ENCODE data around the gene BANP. TPM values are rescaled to one million over a fixed set of nuclear protein-coding genes. Genes with fewer than 3 reads are reported as not detected.

Gene BANP
- total RNA-seq, 1 donor: 25.9 TPM

- H3K4me3 ChIP-seq (ENCODE audit: low read depth, low read length): no peak overlapping the region
- no peak for DNase-seq (ENCODE audit: low read depth)
- TF ChIP-seq, protein P1, sequence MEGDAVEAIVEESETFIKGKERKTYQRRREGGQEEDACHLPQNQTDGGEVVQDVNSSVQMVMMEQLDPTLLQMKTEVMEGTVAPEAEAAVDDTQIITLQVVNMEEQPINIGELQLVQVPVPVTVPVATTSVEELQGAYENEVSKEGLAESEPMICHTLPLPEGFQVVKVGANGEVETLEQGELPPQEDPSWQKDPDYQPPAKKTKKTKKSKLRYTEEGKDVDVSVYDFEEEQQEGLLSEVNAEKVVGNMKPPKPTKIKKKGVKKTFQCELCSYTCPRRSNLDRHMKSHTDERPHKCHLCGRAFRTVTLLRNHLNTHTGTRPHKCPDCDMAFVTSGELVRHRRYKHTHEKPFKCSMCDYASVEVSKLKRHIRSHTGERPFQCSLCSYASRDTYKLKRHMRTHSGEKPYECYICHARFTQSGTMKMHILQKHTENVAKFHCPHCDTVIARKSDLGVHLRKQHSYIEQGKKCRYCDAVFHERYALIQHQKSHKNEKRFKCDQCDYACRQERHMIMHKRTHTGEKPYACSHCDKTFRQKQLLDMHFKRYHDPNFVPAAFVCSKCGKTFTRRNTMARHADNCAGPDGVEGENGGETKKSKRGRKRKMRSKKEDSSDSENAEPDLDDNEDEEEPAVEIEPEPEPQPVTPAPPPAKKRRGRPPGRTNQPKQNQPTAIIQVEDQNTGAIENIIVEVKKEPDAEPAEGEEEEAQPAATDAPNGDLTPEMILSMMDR (IDR thresholded peaks at IDR 0.05; ENCODE audit: insufficient read depth, low read depth, low read length): no peak
These were observed 3.6 kb downstream of the BANP start for GRCh38 chr16:87954826-87955225.

- DNase-seq (ENCODE audit: low read depth): peak; percentile 62
- H3K4me3 ChIP-seq (ENCODE audit: low read depth, low read length): no peak overlapping the region
- TF ChIP-seq, protein P1 (IDR thresholded peaks at IDR 0.05; ENCODE audit: insufficient read depth, low read depth, low read length): no peak
These were observed 4.3 kb downstream of the BANP start for GRCh38 chr16:87955302-87956097.

DNA sequence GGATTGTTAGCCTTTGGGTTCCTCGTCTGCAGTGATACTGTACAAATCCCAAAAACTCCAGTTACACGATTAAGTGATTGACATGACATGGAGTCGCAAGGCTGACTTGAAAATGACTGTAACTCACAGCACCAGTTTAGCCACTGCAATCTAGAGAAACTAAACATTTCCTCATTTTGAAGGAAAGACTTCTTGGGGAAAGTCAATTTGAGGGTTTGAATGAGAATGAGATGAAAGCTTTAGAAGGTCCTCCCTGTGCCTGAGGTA lies 4.8 kb downstream of the BANP start:
- DNase-seq (ENCODE audit: low read depth): no peak
- H3K4me3 ChIP-seq (ENCODE audit: low read depth, low read length): no peak overlapping the region
- TF ChIP-seq, protein P1 (IDR thresholded peaks at IDR 0.05; ENCODE audit: insufficient read depth, low read depth, low read length): no peak

DNA sequence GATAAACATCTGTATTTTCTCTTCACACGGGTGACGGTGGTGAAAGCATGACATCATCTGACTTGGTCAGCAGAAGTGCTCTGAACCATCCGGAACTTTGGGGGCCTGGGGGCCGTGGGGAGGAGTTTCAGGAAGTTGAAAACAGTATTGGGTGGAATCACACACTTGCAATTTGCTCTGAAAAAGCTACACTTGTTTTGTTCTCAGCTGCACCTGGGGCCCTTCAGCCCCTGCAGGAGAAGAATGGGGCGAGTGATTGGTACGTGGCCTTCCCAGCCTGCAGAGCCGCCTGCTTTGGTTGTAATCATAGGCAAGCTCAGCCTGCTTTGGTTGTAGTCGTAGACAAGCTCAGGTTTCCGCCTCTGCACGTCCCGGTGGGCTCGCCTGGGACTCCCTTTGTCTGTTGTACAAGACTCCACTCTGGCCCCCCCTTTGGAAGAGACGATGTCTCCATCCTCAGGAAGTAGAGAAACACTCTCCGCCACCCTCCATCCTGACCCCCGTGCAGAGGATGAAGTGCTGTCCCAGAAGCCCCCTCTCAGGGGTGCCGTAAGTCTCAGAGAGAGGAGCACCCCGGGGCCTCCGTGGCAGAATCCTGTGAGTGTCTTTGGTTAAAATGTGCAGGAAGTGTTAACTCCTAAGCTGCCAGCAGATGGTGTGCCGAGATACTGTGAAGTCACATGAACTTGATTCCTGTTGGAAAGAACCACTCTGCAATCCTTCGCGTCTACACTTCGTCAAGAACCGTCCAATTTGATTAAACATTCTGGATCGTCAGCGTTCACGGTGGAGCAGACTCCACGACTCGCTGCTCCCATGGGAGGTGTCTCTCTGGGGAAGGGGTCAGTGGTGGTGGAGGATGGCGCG lies 5.4 kb downstream of the BANP start:
- TF ChIP-seq, protein P1 (IDR thresholded peaks at IDR 0.05; ENCODE audit: insufficient read depth, low read depth, low read length): peak; percentile 49
- H3K4me3 ChIP-seq (ENCODE audit: low read depth, low read length): peak overlapping the region; percentile 6
- DNase-seq (ENCODE audit: low read depth): peak; percentile 85

- DNase-seq (ENCODE audit: low read depth): no peak
- TF ChIP-seq, protein P1 (IDR thresholded peaks at IDR 0.05; ENCODE audit: insufficient read depth, low read depth, low read length): no peak
- H3K4me3 ChIP-seq (ENCODE audit: low read depth, low read length): no peak overlapping the region
These were observed 6.3 kb downstream of the BANP start for GRCh38 chr16:87957296-87958094.

GRCh38 chr16:87958632-87959031 lies 7.4 kb downstream of the BANP start:
- TF ChIP-seq, protein P1 (IDR thresholded peaks at IDR 0.05; ENCODE audit: insufficient read depth, low read depth, low read length): no peak
- no peak overlapping the region for H3K4me3 ChIP-seq (ENCODE audit: low read depth, low read length)
- no peak for DNase-seq (ENCODE audit: low read depth)
